H9 (cell line): ENCODE measurements around the gene PGLYRP3. TPM values are rescaled to one million over a fixed set of nuclear protein-coding genes. Genes with fewer than 3 reads are reported as not detected.

Source experiments
- DNase-seq: peaks from one replicate; pipeline ENCODE4 v3.0.0-alpha.2; 2017
- H2AFZ ChIP-seq: one replicate; pipeline ENCODE4 v1.6.1; 2013; ENCODE audit warnings: mild to moderate bottlenecking, low read length, control low read depth, moderate library complexity
- H2AK5ac ChIP-seq: 2 replicates; pipeline ENCODE4 v1.6.1; 2013; ENCODE audit warnings: low read length, control low read depth, mixed read lengths; ENCODE audit not compliant: insufficient read length
- H2BK120ac ChIP-seq: one replicate; pipeline ENCODE4 v1.6.1; 2013; ENCODE audit warnings: low read depth, mild to moderate bottlenecking, low read length, control low read depth, inconsistent platforms; ENCODE audit not compliant: poor library complexity, severe bottlenecking
- H2BK12ac ChIP-seq: 2 replicates; pipeline ENCODE4 v1.6.1; 2013; ENCODE audit warnings: low read length, control low read depth, mixed read lengths, low read depth; ENCODE audit not compliant: insufficient read length
- H2BK15ac ChIP-seq: 2 replicates; pipeline ENCODE4 v1.6.1; 2013; ENCODE audit warnings: low read depth, low read length, control low read depth
- H2BK20ac ChIP-seq: one replicate; pipeline ENCODE4 v1.6.1; 2013; ENCODE audit warnings: low read depth, mild to moderate bottlenecking, low read length, control low read depth, inconsistent platforms; ENCODE audit not compliant: poor library complexity, severe bottlenecking
- H2BK5ac ChIP-seq: 2 replicates; pipeline ENCODE4 v1.6.1; 2013; ENCODE audit warnings: low read length, control low read depth, mixed read lengths; ENCODE audit not compliant: insufficient read length
- H3K14ac ChIP-seq: 2 replicates; pipeline ENCODE4 v1.6.1; 2013; ENCODE audit warnings: low read length, control low read depth; ENCODE audit not compliant: insufficient read depth
- H3K18ac ChIP-seq: 2 replicates; pipeline ENCODE4 v1.6.1; 2013; ENCODE audit warnings: low read depth, mild to moderate bottlenecking, mixed read lengths, low read length, control low read depth; ENCODE audit not compliant: insufficient read length
- H3K23ac ChIP-seq: 2 replicates; pipeline ENCODE4 v1.6.1; 2013; ENCODE audit warnings: low read length, control low read depth, mixed read lengths, low read depth; ENCODE audit not compliant: insufficient read length
- H3K23me2 ChIP-seq: 2 replicates; pipeline ENCODE4 v1.6.1; 2013; ENCODE audit warnings: low read depth, mild to moderate bottlenecking, mixed read lengths, low read length, control low read depth; ENCODE audit not compliant: insufficient read length, poor library complexity, severe bottlenecking
- H3K27ac ChIP-seq: 2 replicates; pipeline ENCODE4 v1.5.1; 2013; ENCODE audit warnings: low read length, control low read depth, mixed read lengths, low read depth; ENCODE audit not compliant: insufficient read length
- H3K27me3 ChIP-seq: 2 replicates; pipeline ENCODE4 v1.6.1; 2013; ENCODE audit warnings: low read length, control low read depth, inconsistent platforms; ENCODE audit not compliant: insufficient read depth
- H3K4ac ChIP-seq: 2 replicates; pipeline ENCODE4 v1.6.1; 2013; ENCODE audit warnings: low read depth, mild to moderate bottlenecking, control low read depth, inconsistent platforms, low read length, moderate library complexity
- H3K4me1 ChIP-seq: 2 replicates; pipeline ENCODE4 v1.6.1; 2013; ENCODE audit warnings: low read length, control low read depth, inconsistent platforms; ENCODE audit not compliant: insufficient read depth
- H3K4me2 ChIP-seq: 2 replicates; pipeline ENCODE4 v1.6.1; 2013; ENCODE audit warnings: low read length, control low read depth, mixed read lengths; ENCODE audit not compliant: insufficient read length, insufficient read depth
- H3K56ac ChIP-seq: 2 replicates; pipeline ENCODE4 v1.6.1; 2013; ENCODE audit warnings: low read depth, mild to moderate bottlenecking, mixed read lengths, low read length, control low read depth; ENCODE audit not compliant: insufficient read length
- H3K79me1 ChIP-seq: 2 replicates; pipeline ENCODE4 v1.6.1; 2013; ENCODE audit warnings: low read depth, mild to moderate bottlenecking, moderate library complexity, low read length, control low read depth, inconsistent platforms; ENCODE audit not compliant: insufficient read depth, poor library complexity, severe bottlenecking
- H3K79me2 ChIP-seq: 2 replicates; pipeline ENCODE4 v1.6.1; 2013; ENCODE audit warnings: low read length, control low read depth, inconsistent platforms; ENCODE audit not compliant: insufficient read depth
- H3K9ac ChIP-seq: 2 replicates; pipeline ENCODE4 v1.6.1; 2013; ENCODE audit warnings: low read length, control low read depth, mixed read lengths; ENCODE audit not compliant: insufficient read length; ENCODE audit errors: extremely low read depth
- H3K9me3 ChIP-seq: one replicate; pipeline ENCODE4 v1.6.1; 2013; ENCODE audit warnings: low read depth, low read length, inconsistent platforms; ENCODE audit not compliant: control insufficient read depth
- H3T11ph ChIP-seq: one replicate; pipeline ENCODE4 v1.6.1; 2013; ENCODE audit warnings: mild to moderate bottlenecking, low read length, control low read depth, inconsistent platforms
- H4K20me1 ChIP-seq: one replicate; pipeline ENCODE4 v1.6.1; 2013; ENCODE audit not compliant: control insufficient read depth, insufficient read length, insufficient read depth
- H4K5ac ChIP-seq: 2 replicates; pipeline ENCODE4 v1.6.1; 2013; ENCODE audit warnings: low read depth, mild to moderate bottlenecking, mixed read lengths, low read length, control low read depth; ENCODE audit not compliant: insufficient read length
- H4K8ac ChIP-seq: replicated peaks from 2 replicates; pipeline ENCODE4 v1.6.1; 2013; ENCODE audit warnings: low read length, control low read depth, mixed read lengths, low read depth; ENCODE audit not compliant: insufficient read length
- H4K91ac ChIP-seq: 2 replicates; pipeline ENCODE4 v1.6.1; 2013; ENCODE audit warnings: low read depth, mild to moderate bottlenecking, moderate library complexity, mixed read lengths, low read length, control low read depth; ENCODE audit not compliant: insufficient read length
- H3K27ac Mint-ChIP-seq, 3 experiments: 2 replicates in 2 of 3; 3 replicates in 1 of 3; pipeline ENCODE4 v1.8.0; 2020 to 2021; ENCODE audit warnings: mixed read lengths in 3 of 3, mild to moderate bottlenecking in 1 of 3, moderate library complexity in 1 of 3
- H3K27me3 Mint-ChIP-seq: 2 replicates; pipeline ENCODE4 v1.8.0; 2021; ENCODE audit warnings: low read depth, mild to moderate bottlenecking, moderate library complexity, mixed read lengths
- H3K36me3 Mint-ChIP-seq, 3 experiments: 2 replicates in 2 of 3; 3 replicates in 1 of 3; pipeline ENCODE4 v1.8.0; 2020 to 2021; ENCODE audit warnings: low read depth in 3 of 3, mixed read lengths in 3 of 3; ENCODE audit not compliant: insufficient read depth in 1 of 3
- H3K4me1 Mint-ChIP-seq, 2 experiments: 2 replicates each; pipeline ENCODE4 v1.8.0; 2020; ENCODE audit warnings: mixed read lengths in 2 of 2
- H3K4me3 Mint-ChIP-seq, 2 experiments: 2 replicates in 1 of 2; 3 replicates in 1 of 2; pipeline ENCODE4 v1.8.0; 2020 to 2021; ENCODE audit warnings: mild to moderate bottlenecking in 2 of 2, mixed read lengths in 2 of 2, moderate library complexity in 1 of 2
- H3K9me3 Mint-ChIP-seq, 2 experiments: 2 replicates in 1 of 2; 3 replicates in 1 of 2; pipeline ENCODE4 v1.8.0; 2020; ENCODE audit warnings: mild to moderate bottlenecking in 2 of 2, mixed read lengths in 2 of 2, moderate library complexity in 1 of 2
- CTCF ChIP-seq: fragments of 200-600 bp; sonication (generic); conservative IDR thresholded peaks from 3 replicates; pipeline ENCODE4 v1.8.0; 2021; ENCODE audit warnings: antibody characterized with exemption, mild to moderate bottlenecking
- WGBS: extraction: QIAGEN DNeasy Blood & Tissue Kit; methylation state at CpG from one replicate; pipeline ENCODE4 v1.1.7; 2013; ENCODE audit warnings: missing lambda C conversion rate, low lambda C conversion rate, mixed read lengths; ENCODE audit not compliant: insufficient read length; ENCODE audit errors: extremely low coverage; 5-methylcytosine and 5-hydroxymethylcytosine counted together
- total RNA-seq: library from RNA; stranded (reverse); gene quantifications from 2 replicates; pipeline ENCODE4 v1.2.1, GENCODE V29; 2021

The PGLYRP3 gene
- total RNA-seq, 1 experiment from 2014 or later = not detected

GRCh38 chr1:153341431-153341934 lies 28.7 kb upstream of the PGLYRP3 start:
- H3K36me3 Mint-ChIP-seq = no peaks in the 10 kb centered on the region
- Histone ChIP-seq H3K23me2 (no peaks in the 10 kb centered on the region), H3T11ph (no peak overlapping the region), H3K4me2 (no peak overlapping the region), H3K9ac (no peak overlapping the region), H2BK120ac (no peak overlapping the region), H3K4ac (no peak overlapping the region), H3K14ac (no peak overlapping the region), H2BK20ac (no peak overlapping the region), H4K20me1 (no peaks in the 10 kb centered on the region), H2AK5ac (no peak overlapping the region), H4K5ac (no peak overlapping the region), H3K56ac (no peak overlapping the region), H4K91ac (no peak overlapping the region), H3K79me1 (no peaks in the 10 kb centered on the region), H3K4me1 (no peaks in the 10 kb centered on the region), H2BK15ac (no peak overlapping the region), H3K27ac (no peak overlapping the region), H3K23ac (no peak overlapping the region), H3K79me2 (no peaks in the 10 kb centered on the region), H3K27me3 (no peaks in the 10 kb centered on the region), H4K8ac (no peak overlapping the region), H3K9me3 (no peaks in the 10 kb centered on the region), H2BK12ac (no peak overlapping the region), H2AFZ (no peak overlapping the region), H2BK5ac (no peak overlapping the region), H3K18ac (no peak overlapping the region)
- no peak overlapping the region for H3K27ac Mint-ChIP-seq
- DNase-seq = no peak
- no CpG with 5 or more reads among the region's 4 CpGs for WGBS
- TF ChIP-seq CTCF = no peak
- peaks cover 17% of the 10 kb centered on the region for H3K27me3 Mint-ChIP-seq
- no peak overlapping the region for H3K4me3 Mint-ChIP-seq
- no peaks in the 10 kb centered on the region for H3K9me3 Mint-ChIP-seq
- H3K4me1 Mint-ChIP-seq = peaks cover 0 to 5% of the 10 kb centered on the region in 2 experiments; a peak in 2 of 4 replicates
